ENCODE data around the gene HIVEP2.

DNA sequence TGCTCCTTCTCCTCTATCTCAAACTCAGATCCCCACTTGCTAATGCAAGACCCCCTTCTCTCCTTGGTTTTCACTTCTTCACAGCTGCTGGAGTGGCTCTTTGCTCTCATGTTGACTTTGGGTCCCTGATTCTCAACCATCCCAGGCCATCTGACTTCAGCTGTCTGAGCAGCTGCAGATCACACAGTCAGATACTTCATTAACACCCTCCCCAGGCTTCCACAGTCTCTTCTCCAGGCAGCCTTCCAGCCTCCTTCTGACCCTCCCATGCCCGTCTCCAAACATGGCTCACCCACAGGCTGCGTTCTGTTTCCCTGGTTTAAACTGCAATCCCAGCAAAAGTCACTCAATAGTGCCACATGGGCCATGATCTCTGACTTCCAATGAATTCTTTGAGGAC lies 65.4 kb downstream of the HIVEP2 start:
- no peak for TF ChIP-seq CTCF (IDR thresholded peaks at IDR 0.05)
- no peak for TF ChIP-seq EP300 (IDR thresholded peaks at IDR 0.05)
- TF ChIP-seq POLR2A (IDR thresholded peaks at IDR 0.05): no peak
